ENCODE results near the gene OPA1.
"Not testable (repeated sequence)": the region's sequence is repeated elsewhere in the genome, so short reads cannot be mapped to it uniquely, and the experiment has no call there.

Gene OPA1

DNA sequence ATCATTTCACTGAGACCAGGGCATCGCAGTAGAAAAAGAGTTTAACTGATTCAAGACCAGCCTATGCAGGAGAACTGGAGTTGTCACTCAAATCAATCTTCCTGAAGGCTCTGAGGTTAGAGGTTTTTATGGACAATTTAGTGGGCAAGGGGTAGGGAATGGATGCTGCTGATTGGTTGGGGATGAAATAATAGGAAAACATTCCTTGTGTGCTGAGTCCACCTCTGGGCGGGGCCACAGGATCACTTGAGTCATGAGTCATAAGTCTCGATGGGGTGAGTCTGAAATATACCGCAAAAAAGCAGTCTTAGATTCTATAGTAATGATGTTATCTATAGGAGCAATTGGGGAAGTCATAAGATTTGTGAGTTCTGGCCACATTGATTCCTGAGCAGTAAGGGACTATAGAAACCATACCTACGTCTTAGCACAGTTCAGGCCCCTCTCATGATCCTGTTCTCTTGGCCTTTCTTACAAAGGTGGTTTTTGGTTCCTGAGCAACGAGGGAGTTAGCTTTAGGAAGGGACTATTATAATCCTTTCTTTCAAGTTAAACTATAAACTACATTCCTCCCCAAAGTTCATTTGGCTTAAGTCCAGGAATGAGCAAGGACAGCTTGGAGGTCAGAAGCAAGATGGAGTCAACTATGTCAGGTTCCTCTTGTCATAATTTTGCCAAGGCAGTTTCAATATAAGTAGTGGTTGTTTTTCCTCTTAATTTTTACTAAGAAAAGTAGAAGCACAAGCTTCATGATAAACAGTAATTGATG, 2.7 kb upstream of the OPA1 start:
- peak; percentile 87 for DNase-seq (ENCODE audit: low read depth)

DNA sequence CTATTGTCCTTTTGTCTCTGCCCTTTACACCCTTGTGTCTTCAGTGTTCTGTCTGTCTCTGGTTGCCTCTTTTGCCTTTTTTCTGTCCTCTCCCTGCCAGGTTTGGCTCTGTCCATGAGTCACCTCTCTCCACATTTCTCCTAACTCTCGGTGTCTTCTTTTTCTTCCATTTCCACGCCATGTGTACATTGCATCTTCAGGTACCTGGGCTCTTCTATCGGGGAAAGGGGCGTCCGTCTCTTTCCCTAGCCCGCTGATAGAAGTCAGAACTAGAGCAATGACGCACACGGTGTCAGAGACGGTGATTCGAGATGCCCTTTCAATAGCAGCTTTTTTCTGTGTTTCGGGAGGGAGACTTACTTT, 641 bp downstream of the OPA1 start:
- DNase-seq (ENCODE audit: low read depth), result peak; percentile 44

DNA sequence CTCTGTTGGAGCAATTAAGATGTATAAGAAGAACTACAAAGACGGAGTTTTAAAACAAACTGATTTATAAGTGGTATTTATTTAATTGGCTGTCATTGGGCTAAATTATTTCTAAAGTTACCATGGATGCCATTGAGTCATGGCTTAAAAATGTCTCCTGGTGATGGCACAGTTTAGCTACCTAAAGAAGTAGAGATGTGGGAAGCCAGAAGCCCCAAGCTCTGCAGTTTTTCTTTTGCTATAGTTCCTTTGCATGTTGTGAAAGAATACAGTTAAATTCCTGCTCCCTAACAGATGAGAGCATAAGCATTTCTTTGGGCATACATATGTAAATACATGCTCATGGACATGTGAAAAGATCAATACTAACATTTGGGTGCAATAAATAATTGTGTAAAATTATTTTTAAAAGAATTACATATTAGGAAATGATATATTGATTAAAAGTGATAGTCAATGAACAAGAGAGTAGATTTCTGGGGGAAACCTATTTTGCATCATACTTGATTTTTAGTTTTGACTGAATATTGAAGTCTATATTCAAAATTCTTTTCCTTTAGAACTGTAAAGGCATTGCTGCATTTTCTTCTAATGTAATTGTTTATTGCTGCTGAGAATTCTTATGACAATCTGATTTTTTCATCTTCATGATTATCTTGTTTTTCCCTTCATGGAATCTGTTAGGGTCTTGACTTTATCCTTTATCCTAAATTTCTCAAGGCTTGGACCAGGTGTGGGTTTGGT, 2.1 kb downstream of the OPA1 start:
- peak; percentile 34 for DNase-seq (ENCODE audit: low read depth)

DNA sequence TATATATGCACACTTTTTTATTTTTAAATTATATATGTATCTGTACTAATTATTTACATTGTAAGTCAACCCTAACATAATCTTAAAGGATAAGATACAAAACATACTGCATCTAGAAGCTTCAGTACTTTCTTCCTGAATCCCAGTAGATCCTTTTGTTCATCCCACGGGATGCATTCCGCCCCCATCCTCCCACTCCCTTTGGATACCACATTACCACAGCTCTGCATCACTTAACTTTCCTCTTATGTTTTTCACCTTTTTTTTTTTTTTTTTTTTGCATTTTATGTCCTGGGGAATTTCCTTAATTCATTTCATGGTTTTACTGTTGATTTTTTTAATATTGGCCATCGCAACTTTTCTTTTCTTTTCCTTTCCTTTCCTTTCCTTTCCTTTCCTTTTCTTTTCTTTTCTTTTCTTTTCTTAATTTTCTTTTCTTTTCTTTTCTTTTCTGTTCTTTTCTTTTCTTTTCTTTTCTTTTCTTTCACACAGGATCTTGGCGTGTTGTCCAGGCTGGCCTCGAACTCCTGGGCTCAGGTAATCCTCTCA, 3.0 kb downstream of the OPA1 start:
- DNase-seq (ENCODE audit: low read depth), result no peak

DNA sequence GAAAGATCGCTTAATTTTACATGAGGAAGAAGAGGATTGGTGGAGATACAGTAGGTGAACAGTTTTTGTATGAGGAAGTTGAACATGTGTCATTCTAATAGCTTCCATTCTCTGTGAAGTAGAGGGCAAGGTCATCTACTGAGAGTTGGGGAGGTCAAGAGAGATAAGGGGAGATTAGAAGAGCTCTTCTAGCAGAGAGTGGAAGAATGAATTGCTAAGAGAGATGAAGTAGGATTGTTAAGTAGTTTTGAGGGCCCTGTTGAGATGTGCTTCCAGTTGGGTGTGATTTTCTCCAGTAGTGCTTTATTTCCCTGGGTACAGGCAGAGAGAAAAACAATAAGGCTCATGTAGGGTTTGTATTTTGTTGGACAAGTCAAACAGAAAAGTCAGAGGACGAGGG, 5.2 kb downstream of the OPA1 start:
- DNase-seq (ENCODE audit: low read depth), result no peak

DNA sequence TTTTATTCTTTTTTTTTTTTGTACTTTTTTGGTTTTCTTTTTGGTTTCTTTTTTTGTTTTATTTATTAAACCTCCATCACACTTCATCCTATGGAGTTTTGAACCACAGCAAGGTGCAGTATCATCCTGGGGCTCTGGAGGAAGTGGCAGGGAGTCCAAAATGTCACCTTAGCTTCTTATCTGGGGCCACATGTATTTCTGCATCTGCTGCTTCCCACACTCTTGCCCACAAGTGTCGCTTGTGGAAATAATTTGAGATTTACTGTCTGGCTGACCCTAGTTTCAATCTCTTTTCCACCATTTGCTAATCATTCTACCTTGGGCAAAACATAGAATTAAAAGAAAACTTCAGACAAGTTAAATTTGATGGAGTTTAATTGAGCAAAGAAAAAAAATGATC, 6.4 kb downstream of the OPA1 start:
- DNase-seq (ENCODE audit: low read depth), result no peak

DNA sequence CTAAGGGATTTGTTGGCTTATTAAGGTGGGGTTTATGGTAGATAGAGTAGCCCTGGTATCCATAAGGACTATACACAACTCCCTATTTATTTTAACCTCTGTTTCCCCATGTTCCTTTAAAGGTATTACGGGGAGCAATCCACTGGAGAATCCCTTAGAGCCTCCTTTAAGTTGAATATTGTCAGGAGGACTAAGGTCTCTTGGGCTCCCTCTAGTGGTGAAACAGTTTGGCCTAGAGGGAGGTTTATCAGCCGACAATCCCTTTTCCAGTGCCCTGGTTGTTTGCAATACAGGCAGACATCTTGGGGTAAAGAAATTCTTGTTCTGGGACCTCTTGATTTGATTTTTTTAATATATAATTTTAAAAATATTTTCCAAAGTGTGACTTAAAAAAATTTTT, 12.9 kb downstream of the OPA1 start:
- peak; percentile 67 for DNase-seq (ENCODE audit: low read depth)

DNA sequence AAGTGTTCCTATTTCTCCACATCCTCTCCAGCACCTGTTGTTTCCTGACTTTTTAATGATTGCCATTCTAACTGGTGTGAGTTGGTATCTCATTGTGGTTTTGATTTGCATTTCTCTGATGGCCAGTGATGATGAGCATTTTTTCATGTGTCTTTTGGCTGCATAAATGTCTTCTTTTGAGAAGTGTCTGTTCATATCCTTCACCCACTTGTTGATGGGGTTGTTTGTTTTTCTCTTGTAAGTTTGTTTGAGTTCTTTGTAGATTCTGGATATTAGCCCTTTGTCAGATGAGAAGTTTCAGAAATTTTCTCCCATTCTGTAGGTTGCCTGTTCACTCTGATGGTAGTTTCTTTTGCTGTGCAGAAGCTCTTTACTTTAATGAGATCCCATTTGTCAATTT, 13.9 kb downstream of the OPA1 start:
- DNase-seq (ENCODE audit: low read depth), result not testable (repeated sequence)

DNA sequence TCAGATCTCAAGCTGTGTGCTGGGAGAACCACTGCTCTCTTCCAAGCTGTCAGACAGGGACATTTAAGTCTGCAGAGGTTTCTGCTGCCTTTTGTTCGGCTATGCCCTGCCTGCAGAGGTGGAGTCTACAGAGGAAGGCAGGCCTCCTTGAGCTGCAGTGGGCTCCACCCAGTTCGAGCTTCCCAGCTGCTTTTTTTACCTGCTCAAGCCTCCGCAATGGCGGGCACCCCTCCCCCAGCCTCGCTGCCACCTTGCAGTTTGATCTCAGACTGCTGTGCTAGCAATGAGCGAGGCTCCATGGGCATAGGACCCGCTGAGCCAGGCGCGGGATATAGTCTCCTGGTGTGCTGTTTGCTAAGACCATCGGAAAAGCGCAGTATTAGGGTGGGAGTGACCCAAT, 17.5 kb downstream of the OPA1 start:
- not testable (repeated sequence) for DNase-seq (ENCODE audit: low read depth)

DNA sequence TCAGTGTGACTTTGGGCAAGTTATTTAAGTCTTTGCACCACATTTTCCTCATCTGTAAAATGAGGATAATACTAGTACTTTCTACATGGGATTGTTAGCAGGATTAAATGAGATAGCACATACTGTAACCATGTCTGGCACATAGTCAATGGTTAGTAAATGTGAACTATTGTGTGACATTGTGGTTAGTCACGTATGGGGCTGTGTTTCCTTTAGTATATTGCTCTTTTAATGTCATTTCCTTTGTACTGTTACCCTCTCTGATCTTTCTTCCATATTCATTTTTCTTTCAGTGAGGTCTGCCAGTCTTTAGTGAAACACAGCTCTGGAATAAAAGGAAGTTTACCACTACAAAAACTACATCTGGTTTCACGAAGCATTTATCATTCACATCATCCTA, 21.4 kb downstream of the OPA1 start:
- DNase-seq (ENCODE audit: low read depth), result no peak

DNA sequence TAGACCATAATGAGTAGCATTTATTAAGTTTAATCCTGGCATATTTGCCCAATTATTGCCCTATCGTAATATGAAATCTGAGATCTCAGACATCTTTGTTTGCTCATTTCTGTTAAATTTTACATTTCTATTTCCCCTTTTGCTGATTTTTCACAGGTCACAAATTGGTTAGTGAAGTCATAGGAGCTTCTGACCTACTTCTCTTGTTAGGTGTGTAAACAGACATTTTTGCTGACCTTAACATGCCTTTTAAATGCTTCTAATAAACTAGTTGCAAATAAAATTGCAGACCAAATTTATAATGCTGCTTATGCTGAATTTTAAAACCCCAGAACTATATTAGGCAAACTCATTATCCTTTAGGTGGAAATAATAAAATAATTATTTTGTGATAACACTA, 24.6 kb downstream of the OPA1 start:
- DNase-seq (ENCODE audit: low read depth), result no peak

DNA sequence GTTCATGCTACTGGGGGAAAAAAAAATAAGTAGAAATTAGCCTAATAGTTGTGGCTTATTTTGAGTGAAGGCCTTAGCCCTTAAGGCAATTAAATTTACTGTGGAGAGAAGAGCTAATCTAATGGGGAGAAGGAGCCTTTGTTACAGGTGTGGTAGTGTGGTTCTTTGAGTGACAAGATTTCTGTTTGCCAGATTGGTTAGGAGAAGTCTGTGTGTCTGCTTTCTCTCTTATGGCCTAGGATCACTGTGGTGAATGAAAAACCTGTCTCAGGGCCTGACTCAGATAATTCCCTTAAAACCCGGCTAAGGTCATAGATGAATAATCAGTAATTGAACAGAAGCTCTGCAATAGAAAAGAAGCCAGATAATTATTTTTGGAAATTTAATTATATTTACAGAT, 27.0 kb downstream of the OPA1 start:
- DNase-seq (ENCODE audit: low read depth), result no peak

DNA sequence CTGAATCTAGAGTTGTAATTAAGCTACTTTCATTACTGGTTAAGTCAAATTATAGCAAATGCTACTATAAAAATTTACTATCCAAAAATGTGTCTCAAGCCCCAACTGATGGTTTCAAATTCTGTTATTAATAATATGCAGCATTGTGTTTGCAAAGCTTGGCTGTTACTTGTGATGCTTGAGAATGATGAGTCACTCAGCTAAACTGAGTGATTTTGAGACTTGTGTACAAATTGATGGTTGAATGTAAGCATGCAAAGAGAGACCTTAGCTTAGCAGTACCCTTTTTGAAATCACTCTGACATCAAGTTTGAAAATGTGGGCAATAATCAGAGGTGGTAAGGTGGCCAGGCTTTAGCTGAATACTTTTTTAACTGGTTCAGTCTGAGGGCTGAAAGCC, 27.6 kb downstream of the OPA1 start:
- DNase-seq (ENCODE audit: low read depth), result peak; percentile 79

DNA sequence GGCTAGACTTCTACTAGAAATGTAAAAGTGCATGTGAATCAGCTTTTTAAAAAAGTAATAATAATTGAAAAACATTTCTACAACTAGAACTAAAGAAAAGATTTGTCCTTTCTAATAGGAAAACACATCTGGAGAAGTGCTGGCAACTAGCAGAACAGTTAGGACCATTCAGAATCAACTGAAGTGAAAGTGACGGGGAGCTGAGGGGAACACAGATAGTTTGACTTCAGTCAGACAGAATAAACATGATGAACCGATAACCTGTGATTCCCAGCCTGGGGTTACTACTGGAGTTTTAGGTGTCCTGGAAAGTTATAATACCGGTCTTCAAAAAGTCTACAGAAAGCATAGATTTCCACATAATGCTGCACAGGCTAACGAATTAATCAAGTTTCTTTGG, 28.1 kb downstream of the OPA1 start:
- DNase-seq (ENCODE audit: low read depth), result no peak

DNA sequence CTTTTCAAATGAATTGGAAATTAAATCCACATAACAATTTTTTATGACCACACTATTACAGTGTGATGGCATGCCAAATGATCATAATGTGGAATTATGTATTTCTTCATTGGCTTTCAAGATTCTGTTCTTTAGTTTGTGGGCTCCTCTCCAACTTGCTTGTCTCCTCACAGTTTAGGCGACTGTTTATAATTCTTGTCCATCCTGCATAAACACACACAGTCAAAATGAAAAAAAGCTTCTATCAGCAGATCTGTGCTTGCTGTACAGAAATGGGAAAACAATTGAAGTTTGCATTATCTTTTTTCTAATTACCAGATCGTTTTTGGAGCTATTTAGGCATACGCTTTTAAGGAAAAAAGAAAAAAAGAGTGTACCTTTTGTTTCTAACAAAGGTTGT, 37.0 kb downstream of the OPA1 start:
- DNase-seq (ENCODE audit: low read depth), result peak; percentile 61

DNA sequence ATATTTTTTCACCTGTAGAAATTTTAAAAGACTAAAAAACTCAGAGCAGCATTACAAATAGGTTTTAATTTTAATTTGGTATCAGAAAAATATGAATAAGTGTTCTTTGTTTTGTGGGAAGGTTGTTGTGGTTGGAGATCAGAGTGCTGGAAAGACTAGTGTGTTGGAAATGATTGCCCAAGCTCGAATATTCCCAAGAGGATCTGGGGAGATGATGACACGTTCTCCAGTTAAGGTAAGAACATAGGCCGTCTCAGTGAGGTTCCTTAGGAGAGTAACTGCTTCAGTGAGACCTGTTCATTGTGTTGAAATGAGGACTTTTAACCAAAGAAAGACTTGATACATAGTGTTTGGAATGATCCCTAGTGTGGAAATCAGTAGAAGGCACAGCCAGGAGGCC, 44.8 kb downstream of the OPA1 start:
- DNase-seq (ENCODE audit: low read depth), result no peak

DNA sequence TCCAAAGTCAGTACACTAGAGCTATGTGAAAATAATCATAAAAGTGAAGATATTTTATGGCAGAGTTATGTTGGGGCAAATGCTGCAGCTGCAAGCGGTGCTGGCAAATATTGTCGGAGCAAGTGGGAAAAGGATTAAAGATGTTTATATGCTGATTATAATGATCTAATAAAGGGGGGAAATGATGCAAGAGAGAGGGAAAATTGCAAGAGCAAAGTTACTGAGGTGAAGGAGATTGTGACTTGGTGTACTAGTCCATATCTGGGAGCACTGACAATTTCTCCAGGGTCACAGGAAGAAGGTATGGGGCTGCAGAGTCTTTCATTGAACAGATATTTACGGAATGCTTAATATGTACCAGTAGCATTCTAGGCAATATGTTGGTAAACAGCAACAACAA, 45.8 kb downstream of the OPA1 start:
- DNase-seq (ENCODE audit: low read depth), result no peak

DNA sequence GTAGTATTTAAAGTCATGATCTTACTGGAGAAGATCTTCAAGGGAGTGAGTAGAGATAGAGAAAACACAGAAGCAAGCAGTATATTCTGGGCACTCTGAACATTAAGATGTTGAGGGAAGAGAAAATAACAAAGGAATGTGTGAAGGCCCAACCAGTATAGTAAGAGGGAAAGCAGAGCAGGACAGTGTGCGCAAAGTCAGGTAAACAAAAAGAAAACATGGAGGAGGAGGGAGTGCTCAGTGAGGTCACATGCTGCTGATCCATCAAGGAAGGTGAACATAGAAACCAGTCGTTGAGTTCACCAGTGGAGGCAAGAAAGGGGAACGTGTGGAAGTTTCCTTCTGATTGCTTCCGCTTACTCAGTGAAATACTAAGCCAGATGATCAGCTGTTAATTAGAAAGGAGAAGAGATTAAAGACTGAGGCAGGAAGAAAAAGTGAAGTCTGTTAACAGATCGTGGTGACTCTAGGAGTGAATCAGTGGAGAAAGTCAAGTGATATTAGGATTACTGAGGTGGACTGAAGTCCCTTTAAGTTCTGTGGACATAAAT, 47.2 kb downstream of the OPA1 start:
- DNase-seq (ENCODE audit: low read depth), result no peak

DNA sequence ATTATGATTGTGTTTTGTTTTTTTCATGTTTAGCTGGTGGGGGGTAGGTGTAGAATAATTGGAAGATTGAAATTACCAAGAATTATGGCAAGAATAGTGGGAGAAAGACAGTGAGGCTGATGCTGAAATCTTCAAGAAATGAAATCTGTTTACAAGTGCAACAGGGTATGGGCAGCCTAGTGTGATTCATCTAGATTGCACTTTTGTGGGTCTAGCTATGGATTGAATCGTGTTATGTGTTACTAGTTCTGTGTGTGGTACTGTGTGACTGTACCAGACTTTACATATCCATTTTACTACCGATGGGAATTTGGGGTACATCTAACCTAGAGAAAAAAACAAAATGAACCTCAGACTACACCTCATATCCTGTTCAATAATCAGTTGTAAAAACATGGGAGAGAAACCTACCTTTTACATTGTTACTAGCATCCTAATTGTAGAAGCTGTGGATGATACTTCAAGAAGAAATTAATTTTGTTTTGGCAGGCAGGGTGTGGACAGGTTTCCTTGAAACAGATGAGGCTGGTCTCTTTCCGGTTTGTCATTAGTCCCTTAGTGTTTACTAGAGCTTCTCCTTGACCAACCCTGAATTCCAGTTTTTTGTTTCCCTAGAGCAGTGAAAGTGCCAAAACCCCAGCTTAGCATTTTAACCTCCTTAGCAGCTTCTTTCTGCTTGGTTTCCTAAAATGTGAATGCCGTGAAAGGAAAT, 47.9 kb downstream of the OPA1 start:
- DNase-seq (ENCODE audit: low read depth), result peak; percentile 65

DNA sequence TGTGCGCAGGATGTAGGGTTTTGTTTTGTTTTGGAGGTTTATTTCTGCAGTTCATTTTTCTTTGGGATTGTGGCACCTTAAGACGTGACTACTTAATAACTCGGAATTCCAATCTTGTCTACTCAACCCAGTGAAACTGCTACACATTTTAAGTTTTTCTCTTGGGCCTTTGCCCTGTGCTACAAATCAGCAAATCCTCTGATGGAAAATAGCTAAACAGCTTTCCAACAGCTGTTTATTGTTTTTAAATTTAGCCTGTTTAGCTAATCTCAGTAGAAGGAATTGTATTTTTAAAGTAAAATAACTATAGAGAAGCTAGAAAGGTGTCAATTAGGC, 48.4 kb downstream of the OPA1 start:
- no peak for DNase-seq (ENCODE audit: low read depth)

DNA sequence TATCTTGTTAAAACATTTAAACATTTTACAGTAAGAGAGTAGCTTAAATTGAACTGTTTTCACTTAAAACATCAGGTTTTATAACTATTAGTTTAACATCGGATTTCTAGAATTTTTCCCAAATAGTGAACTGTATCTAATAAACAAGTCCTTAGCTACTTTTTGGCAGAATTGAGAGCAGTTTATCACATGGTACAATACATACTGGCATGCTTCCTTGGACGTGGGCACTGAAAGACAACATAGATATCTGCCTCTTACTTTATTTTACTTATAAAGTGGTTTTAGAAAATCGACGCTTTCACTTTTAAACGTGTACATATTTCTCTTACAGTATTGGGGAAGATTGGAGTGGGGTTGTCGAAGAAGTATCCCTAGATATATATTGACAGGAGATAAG, 52.8 kb downstream of the OPA1 start:
- no peak for DNase-seq (ENCODE audit: low read depth)

DNA sequence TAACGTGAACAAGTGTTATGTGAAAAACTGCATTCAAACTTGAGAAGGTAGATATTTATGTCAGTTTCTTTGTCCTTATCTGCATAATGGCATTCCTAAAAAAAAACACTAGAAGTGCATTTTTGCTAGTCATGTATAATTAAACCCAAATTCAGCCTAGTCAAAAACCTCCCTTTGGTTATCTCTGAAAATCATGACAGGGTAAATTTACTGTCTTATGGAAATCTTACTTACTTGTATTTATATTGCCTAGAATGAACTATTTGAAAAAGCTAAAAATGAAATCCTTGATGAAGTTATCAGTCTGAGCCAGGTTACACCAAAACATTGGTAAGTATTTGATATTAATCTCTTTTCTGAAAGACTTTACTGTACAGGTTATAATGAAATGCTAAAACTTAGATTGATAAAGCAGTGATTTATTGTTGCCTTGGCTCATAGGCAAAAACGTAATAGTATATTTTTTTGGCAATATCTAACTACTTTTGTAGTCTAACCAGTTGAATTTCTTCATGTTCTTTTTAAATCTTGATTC, 55.6 kb downstream of the OPA1 start:
- DNase-seq (ENCODE audit: low read depth), result no peak

DNA sequence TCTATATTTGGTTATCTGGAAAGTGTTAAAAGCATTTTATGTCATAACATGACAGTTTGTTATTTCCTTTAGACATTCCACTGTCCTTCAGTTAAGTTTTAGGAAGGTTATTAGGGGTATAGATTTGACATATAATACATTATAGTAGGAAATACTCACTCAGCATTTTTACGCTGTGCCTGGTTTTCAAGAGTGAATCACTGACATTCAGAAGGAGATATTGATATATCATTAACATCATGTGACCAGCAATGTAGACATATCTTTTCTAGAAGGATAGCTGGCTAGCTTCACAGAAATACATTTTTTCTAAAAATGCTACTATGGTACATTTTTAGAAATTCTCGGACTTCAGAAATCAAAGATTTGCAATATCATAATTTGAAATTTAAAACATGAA, 57.6 kb downstream of the OPA1 start:
- no peak for DNase-seq (ENCODE audit: low read depth)

Measured in iris pigment epithelial cell (primary cell).